HCT116 (cell line): Measurements from ENCODE around the gene FKBP2.

Experiments
- TF ChIP-seq, protein P1 (sequence below), 3 experiments: fragments of 200-600 bp in 1 of 3; sonication (generic) in 1 of 3; IDR thresholded peaks in 2 of 3; conservative IDR thresholded peaks in 1 of 3; 2 replicates each; pipeline ENCODE4 v1.5.1; 2012 to 2017; ENCODE audit warnings: low read depth in 2 of 3, low read length in 2 of 3, antibody characterized with exemption in 1 of 3, borderline replicate concordance in 1 of 3, control low read depth in 1 of 3, mild to moderate bottlenecking in 1 of 3, mixed read lengths in 1 of 3, mixed run types in 1 of 3, moderate library complexity in 1 of 3; ENCODE audit not compliant: insufficient read depth in 1 of 3
- TF ChIP-seq, protein P2 (sequence below): IDR thresholded peaks from 2 replicates; pipeline ENCODE4 v1.6.1; 2012

DNA sequence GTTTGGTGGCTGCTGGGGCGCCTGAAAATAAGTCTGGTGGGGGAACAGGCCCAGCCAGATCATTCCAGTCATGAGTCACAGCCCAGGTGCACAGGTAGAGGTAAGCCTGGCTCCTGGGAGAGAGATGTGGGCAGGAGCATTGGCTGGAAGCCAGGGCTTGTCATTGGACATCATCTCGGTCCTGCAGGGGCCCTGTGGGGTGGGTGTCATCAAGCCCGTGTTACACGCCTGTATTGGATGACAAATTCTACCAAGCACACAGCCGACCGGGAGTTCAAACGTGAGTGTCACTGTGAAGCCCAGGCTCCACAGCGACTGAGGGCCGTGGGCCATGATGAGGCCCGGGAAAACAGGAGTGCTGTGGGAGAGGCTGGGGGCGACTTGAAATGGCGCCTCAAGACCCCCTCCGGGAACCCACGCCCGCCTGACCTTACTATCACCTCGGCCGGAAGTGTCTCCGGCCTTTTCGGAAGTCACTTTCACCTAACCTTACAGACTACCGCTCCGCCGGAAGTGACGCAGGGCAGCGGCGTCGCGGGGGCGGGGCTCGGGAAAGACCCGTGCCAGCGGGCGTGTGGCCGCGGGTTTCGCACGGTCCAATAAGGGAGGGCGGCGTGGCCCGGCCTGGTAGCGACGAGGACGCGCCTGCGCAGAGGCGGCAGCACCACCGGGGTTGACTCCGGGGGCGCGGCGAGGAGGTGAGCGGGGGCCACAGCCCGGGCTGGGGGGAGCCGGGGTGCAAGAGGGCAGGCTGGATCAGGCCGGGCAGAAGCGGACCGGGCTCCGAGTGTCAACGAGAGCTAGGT lies at the start of gene FKBP2:
- TF ChIP-seq, protein P1, sequence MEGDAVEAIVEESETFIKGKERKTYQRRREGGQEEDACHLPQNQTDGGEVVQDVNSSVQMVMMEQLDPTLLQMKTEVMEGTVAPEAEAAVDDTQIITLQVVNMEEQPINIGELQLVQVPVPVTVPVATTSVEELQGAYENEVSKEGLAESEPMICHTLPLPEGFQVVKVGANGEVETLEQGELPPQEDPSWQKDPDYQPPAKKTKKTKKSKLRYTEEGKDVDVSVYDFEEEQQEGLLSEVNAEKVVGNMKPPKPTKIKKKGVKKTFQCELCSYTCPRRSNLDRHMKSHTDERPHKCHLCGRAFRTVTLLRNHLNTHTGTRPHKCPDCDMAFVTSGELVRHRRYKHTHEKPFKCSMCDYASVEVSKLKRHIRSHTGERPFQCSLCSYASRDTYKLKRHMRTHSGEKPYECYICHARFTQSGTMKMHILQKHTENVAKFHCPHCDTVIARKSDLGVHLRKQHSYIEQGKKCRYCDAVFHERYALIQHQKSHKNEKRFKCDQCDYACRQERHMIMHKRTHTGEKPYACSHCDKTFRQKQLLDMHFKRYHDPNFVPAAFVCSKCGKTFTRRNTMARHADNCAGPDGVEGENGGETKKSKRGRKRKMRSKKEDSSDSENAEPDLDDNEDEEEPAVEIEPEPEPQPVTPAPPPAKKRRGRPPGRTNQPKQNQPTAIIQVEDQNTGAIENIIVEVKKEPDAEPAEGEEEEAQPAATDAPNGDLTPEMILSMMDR (IDR thresholded peaks at IDR 0.05 in 2 of 3, conservative IDR thresholded peaks at IDR 0.05 in 1 of 3; ENCODE audit: borderline replicate concordance in 1 of 3, insufficient read depth in 1 of 3, low read depth in 2 of 3, low read length in 2 of 3), result no peak
- TF ChIP-seq, protein P2, sequence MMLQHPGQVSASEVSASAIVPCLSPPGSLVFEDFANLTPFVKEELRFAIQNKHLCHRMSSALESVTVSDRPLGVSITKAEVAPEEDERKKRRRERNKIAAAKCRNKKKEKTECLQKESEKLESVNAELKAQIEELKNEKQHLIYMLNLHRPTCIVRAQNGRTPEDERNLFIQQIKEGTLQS, result no peak
